ENCODE measurements around the gene LBR.

Gene LBR

DNA sequence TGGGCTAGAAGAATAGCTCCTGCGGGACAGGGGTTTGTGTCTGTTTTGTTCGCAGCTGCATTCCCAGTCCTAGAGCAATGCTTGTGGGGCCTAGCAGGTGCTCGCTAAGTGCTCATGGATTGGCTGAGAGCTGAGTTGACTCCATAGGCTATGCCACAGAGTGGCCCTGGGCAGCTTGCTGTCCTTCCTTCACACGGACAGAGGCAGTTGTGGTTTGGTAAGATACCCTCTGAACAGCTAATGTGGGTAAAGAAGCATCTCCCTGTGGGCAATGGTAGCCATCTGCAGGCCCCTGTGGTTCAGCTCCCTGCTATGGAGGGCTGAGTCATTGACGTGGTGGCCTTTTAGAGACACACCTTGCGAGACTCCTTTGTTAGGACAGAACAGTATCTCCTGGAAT, 23.5 kb upstream of the LBR start:
- no peak for DNase-seq (ENCODE audit: extremely low read depth, low read depth)
- TF ChIP-seq, protein P1, sequence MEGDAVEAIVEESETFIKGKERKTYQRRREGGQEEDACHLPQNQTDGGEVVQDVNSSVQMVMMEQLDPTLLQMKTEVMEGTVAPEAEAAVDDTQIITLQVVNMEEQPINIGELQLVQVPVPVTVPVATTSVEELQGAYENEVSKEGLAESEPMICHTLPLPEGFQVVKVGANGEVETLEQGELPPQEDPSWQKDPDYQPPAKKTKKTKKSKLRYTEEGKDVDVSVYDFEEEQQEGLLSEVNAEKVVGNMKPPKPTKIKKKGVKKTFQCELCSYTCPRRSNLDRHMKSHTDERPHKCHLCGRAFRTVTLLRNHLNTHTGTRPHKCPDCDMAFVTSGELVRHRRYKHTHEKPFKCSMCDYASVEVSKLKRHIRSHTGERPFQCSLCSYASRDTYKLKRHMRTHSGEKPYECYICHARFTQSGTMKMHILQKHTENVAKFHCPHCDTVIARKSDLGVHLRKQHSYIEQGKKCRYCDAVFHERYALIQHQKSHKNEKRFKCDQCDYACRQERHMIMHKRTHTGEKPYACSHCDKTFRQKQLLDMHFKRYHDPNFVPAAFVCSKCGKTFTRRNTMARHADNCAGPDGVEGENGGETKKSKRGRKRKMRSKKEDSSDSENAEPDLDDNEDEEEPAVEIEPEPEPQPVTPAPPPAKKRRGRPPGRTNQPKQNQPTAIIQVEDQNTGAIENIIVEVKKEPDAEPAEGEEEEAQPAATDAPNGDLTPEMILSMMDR (IDR thresholded peaks at IDR 0.05; ENCODE audit: low read depth, low read length): no peak

GRCh38 chr1:225450491-225451191, 22.8 kb upstream of the LBR start:
- DNase-seq (ENCODE audit: extremely low read depth, low read depth): no peak
- TF ChIP-seq, protein P1 (IDR thresholded peaks at IDR 0.05; ENCODE audit: low read depth, low read length): no peak

- TF ChIP-seq, protein P1 (IDR thresholded peaks at IDR 0.05; ENCODE audit: low read depth, low read length): no peak
- no peak for DNase-seq (ENCODE audit: extremely low read depth, low read depth)
These were observed 21.9 kb upstream of the LBR start for GRCh38 chr1:225449774-225450173.

DNA sequence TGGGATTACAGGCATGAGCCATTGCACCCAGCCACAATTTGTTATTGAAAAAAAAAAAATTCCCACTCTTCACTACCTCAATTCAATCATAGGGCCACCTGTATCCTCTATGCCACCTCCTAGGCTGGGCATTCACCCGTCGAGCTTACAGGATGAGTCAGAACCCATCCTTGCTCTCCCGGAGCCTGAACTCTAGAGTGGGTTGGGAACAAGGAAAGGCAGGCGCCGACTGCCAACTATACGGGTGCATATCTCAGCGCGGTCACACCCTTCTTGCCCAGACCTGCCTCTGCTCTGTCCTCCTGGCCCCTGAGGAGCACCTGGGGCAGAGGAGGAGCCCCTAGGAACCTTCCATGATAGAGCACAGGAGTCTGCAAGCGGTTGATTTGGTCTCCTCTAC, 21.4 kb upstream of the LBR start:
- DNase-seq (ENCODE audit: extremely low read depth, low read depth): no peak

DNA sequence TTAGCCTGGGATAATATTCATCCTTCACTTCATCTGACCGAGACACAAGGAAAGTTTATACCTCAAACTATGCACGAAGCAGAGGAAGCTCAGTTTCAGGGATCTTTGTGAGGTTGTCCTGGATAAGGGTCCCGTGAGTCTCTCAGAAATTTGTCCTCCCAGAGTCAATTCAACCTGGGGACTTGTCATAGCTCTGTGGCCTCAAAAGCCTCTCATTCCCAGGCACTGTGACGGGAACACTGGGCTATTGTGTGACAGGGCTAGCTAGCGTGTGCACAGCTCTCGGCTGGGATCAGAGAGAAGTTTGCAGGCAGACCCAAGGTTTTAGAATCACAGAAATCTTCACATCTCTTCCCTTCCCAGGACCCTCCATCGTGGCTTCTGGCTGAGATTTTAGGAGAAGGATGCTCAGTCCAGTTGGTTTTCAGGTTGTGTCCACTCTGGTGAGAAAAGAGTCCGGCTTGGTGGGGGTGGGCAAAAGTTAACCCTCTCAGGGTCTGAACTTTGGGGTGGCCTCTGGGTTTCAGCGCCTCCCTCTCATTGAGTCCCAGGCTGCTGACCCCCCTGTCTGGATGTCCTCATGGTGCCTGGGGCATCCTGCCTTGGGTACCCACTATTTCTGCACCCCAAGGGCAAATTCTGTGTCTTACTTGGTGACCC, 20.4 kb upstream of the LBR start:
- TF ChIP-seq, protein P1 (IDR thresholded peaks at IDR 0.05; ENCODE audit: low read depth, low read length): no peak

More for the DNA sequence above, 21.4 kb upstream of the LBR start:
- TF ChIP-seq, protein P1 (IDR thresholded peaks at IDR 0.05; ENCODE audit: low read depth, low read length): no peak

GRCh38 chr1:225447650-225448089, 19.8 kb upstream of the LBR start:
- TF ChIP-seq, protein P1 (IDR thresholded peaks at IDR 0.05; ENCODE audit: low read depth, low read length): no peak
- no peak for DNase-seq (ENCODE audit: extremely low read depth, low read depth)

More for the DNA sequence above, 20.4 kb upstream of the LBR start:
- no peak for DNase-seq (ENCODE audit: extremely low read depth, low read depth)

DNA sequence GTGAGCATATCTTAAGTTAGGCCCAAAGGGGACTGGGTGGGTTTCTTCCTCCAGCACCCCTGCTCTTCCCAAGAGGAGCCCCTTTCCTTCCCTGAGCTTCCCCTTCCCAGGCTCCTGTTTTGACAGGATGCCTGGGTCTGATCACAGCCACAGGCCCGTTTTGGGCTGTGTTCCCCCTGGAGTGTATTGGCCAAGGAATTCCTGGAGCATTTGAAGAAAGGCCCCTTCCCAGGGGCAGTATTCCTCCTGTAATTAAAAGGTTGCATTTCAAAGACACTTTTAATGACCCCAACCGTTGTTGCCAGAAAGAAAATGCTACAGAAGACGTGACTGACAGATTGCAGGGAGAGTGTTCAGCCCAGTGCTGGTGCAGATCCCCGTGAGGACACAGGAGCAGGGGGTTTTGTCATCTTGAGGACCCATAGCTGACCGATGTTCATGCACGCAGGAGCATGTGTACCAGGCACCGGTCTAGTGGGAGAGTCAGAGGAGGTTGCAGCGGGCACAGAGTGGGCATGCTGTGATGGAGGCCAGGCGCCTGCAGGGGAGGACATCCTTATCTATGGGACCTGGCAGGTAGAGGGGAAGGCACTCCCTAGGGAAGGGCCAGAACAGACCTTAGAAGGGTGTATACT, 19.3 kb upstream of the LBR start:
- TF ChIP-seq, protein P1 (IDR thresholded peaks at IDR 0.05; ENCODE audit: low read depth, low read length): no peak
- no peak for DNase-seq (ENCODE audit: extremely low read depth, low read depth)

Measured in AG09319 (cell line).